HG03039 (cell line): ENCODE results near the gene HJURP.

Experiments
- ATAC-seq: cut with Tn5 transposase; IDR thresholded peaks from one replicate; pipeline ENCODE4 v1.9.1; 2021; ENCODE audit warnings: mild to moderate bottlenecking, moderate library complexity; ENCODE audit not compliant: unreplicated experiment

HJURP gene

DNA sequence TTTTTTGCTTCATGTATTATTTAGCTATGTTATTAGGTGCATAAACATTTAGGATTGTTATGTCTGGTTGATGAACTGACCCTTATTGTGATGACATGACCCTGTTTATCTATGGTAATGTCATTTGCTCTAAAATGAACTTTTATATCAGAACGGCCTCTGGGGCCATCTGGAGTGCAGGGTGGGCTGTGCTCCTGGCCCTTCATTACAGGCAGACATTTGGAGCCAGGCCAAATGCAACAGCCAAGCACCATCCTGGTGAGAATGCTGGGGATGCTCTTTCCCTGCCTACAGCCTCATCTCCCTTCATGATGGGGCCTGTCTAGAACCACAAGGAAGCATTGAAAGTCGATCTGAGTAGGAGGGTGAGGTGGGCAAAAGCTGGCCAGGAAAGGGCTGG lies 38.0 kb downstream of the HJURP start:
- ATAC-seq = no peak

DNA sequence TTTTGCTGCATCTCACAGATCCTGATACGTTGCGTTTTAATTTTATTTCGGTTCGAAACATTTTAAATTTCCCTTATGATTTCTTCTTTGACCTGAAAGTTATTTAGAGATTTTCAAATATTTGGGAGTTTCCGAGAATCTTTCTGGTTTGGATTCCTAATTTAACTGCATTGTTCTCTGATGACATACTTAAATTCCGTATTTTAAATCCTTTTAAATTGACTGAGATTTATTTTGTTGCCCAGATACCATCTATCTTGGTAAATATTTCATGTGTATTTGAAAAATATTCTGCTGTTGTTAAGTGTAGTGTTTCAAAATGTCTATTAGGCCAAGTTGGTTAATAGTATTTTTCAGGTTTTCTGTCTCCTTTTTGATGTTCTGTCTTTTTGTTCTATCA lies 38.5 kb downstream of the HJURP start:
- no peak for ATAC-seq

DNA sequence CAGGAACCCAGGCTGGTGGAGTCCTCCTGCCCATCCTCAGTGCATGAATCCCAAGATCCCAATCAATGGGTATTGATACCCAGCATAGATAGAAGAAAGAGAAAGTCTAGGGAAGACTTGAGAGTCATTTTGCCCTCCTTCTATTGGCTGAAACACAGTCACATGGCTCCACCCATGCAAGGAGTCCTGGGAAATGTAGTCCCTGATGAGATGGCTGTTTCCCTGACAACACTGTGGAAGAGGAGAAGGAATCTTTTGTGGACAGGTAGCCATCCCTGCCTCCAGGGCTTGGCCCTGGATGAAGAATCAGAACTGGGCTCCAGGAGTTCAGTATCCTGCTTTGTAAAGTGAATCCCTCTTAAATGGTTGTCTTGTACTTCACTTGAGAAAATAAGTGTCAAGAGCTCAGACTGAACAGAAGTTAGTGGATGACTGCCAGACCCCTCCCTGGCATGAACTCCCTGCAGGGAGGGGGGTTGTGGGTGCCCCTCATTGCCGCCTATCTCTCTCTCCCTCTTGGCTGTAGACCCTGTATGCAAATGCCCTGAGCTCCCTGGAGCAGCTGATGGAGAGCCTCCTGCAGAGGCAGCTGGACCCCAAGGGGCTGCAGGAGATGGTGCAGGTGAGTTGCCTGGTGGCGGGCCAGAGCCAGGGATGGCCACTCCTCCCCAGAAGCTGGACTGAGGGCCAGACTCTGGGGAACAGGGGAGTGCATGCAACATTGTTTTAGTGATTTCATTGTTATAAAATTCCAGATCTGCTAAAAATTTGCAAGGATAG lies 40.1 kb downstream of the HJURP start:
- no peak for ATAC-seq

DNA sequence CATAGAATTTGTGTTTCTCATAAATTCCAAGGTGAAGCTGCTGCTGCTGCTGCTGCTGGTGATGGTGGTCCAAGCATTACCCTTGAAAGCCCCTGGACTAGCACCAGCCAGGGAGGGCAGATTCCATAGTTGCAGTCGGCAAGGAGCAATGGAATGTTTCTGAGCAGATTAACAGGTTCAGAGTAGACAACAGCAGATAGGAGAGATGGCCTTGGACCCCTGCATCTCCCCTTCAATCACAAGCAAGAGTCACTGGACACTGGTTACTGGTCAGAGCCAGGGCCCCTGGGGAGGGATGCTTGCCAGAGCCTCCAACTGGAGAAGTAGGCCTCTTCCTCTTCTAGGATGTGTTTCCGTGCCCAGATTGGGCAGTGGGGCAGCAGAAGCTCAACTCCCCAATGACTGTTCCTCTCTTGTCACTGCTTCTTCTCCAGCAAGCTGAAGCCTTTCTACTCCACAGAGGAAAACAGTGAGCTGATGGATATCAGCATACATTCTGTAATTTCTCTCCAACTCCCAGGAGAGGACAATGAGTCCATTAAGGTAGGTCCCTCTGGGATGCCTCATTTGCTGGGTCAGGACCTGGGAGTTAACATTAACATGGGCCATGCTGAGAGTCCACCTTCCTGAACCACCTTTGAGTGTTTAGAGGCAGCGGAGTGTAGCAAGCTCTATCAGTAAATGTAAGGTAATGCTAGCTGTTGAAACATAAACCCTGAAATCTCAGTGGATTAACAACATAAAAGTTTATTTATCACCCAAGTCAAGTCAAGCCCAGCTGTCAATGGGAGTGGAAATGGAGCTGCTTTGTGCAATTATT lies 40.9 kb downstream of the HJURP start:
- no peak for ATAC-seq

DNA sequence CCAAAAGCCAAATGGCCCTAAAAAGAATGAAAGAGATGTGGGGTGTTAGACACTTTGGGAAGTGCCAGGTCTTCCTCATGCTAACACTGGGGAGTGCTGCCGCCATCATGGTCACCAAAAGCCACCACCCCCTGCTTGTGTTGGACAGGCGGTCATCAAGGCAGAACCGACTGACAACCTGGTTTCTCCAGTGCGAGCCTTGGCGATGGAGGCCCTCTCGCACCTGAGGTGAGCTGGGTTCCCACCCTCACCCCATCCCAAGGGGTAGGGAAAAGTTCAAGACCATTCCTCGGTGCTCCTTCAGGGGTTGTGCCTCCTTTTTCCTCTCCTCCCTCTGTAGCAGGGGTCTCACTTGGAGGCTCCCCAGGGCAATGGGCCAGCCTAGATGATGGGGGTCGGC lies 42.6 kb downstream of the HJURP start:
- no peak for ATAC-seq

DNA sequence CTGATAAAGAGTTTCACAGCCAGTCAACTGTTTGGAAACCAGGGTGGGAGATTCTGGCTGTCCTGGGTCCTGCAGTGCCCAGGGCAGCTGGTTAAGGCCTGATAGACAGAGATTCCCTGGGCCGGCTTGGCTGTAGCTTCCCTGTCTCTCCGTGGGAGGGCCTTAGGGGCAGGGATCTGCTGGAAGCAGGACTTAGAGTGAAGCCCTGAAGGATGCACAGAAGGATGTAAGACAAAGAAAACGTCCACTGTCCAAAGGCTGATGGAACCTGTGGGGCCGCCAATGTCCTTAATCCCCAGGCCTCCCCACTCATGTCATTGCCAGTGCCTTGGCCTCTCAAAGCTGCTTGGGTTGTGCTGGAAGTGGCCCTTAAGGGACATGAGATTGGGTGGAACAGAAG lies 43.2 kb downstream of the HJURP start:
- ATAC-seq = no peak

DNA sequence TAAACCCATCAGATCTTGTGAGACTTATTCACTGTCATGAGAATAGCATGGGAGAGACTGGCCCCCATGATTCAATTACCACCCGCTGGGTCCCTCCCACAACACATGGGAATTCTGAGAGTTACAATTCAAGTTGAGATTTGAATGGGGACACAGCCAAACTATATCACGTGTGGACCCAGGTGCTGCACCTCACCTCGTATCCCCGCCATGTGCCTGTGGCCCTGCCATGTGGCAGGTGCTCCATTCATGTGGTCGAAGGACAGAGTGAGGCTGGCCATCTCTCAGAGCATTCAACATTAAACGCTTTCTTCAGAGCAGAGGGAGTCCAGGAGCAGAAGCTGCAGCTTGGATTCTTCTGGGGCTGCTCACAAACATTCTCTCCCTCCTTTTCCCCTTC lies 44.0 kb downstream of the HJURP start:
- ATAC-seq = no peak

DNA sequence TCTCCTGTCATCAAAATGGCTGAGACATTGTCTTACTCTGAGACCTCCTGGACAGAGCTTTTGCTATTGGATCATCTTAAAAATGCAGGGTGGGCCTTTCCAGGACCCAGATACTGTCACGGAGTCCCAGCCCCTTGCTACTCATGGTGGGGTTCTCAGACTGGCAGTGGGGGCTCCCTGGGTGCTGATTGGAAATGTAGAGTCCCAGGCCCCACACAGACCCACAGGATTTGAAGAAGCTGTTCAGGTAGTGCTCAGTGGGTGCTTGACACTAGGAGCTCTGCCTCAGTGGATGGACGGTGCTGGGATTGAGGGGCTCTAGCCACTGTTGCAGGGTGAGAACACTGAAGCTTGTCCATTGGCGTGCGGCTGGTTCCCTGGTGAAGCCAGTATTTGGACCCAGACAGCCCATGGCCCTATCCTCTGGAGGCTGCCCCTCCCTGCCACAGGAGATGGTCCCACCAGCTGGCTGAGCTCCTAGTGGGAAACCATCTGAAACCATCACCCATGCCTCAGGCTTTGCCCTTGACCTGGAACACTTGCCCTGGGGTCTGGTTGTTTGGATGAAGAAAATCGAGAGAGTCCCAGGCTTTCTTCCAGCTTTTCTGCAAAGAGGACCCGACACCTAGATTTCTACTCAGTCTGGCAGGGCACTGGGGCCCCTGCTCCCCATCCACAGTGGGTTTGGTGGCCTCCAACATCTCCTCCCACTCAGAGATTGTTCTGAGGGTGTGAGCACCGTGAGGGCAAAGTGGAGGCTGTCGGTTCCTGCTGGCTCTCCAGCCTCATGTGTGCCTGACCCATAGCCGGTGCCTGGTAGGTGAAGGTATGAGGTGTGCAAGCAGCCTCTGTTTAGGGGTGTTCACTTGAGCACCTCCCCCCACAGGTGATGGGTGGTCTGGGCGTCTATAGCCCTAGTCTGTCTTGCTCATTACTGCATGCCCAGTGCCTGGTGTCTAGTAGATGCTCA lies 46.1 kb downstream of the HJURP start:
- ATAC-seq = no peak

DNA sequence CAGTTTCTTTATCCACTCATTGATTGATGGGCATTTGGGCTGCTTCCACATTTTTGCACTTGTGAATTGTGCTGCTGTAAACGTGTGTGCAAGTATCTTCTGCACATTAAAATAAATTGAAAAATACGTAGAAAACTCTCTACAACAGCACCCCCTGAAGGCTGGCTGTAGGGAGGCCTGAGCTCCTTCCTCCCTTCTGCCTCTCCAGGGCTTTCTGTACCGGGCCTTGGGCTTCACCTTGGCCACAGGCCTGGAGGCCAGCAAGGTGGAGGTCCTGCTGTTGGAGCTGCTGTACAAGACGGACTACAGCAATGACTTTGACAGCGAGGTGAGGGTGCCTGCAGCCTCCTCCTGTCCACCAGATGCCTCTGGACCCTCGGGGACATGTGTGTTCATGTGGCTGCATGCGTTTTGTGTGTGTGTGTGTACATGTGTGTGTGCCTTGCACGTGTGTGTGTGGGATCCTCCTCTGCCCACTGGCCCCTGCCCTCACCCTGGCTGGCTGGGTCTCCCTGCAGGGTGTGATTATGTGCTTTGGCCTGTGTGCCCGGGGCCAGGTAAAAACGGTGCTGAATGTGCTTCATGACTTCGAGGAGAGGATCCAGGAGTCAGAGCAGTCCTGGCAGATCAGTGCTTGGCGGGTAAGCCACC lies 47.0 kb downstream of the HJURP start:
- no peak for ATAC-seq

DNA sequence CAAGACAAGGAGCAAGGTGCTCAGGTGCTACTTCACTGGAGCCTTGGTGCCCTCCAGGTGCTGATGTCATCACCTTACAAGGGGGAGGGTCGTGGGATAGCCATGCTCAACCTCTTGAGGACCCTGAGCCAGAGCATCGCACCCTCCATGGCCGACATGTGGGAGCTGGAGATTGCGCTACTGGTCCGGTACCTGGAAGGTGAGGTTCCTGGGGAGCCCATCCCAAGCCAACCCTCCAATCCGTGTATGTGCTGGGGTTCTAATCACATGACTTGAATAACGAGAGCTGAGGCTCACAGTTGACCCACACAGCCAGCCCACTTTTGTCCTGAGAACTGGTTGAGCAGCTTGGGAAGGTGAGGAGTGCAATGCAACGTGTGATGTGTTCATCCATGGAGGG lies 50.3 kb downstream of the HJURP start:
- no peak for ATAC-seq

DNA sequence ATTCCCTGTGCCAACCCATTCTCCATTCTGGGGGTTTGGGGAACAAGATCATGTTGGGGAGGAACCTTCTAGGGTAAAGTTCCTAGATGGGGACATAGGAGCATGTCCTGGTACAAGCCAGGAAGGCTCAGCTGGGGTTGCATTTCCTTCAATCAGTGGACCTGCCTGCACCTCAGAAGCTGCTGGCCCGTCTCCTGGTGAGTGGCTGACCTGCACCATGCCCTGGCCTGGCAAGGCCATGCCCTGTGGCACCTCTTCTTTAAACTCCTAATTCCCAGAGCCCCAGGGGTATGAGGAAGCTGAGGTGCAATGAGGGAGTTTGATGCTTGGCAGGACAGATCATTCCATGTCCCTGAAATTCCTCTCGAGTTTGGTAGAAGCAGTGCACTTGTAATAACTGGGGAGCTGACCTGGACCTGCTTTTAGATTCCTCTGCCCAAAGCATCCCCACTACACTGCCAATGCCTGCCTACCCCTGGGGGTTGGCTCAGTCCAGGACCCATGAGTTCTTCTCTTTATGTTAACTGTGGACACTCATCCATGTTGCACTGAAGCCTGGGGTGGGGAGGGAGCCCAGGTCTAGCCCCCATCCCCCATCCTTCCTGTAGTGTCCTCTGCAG lies 50.9 kb downstream of the HJURP start:
- ATAC-seq = no peak

DNA sequence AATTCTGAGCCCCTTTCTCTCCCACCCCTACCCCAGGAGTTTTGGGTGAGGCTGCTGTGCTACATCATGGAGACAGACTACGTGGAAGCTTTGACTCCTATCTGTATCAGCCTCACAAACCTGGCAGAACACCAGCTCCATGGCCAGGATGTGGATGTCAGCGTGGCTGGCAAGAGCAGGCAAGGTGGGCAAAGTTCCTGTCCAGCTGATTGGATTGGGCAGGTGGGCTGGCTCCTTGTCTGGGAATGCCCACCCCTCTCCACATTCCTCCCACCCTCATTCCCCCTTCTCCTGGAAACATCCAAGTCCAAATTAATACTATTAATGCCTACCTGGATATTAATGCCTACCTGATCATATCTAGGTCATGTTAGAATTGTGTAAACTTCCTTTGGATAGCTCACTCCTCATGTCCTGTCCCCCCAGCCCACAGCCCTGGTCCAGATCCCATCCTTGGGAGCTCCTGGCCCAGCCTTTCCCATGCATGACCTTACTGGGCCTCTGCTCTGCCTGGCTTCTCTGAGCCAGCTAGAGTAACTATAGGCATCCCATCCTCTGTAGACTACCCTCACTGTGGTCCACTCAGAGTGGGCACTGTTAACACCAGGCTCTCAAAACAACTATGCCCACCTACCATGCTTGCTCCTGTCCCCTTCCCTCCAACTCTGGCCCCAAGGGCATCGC lies 52.1 kb downstream of the HJURP start:
- no peak for ATAC-seq

DNA sequence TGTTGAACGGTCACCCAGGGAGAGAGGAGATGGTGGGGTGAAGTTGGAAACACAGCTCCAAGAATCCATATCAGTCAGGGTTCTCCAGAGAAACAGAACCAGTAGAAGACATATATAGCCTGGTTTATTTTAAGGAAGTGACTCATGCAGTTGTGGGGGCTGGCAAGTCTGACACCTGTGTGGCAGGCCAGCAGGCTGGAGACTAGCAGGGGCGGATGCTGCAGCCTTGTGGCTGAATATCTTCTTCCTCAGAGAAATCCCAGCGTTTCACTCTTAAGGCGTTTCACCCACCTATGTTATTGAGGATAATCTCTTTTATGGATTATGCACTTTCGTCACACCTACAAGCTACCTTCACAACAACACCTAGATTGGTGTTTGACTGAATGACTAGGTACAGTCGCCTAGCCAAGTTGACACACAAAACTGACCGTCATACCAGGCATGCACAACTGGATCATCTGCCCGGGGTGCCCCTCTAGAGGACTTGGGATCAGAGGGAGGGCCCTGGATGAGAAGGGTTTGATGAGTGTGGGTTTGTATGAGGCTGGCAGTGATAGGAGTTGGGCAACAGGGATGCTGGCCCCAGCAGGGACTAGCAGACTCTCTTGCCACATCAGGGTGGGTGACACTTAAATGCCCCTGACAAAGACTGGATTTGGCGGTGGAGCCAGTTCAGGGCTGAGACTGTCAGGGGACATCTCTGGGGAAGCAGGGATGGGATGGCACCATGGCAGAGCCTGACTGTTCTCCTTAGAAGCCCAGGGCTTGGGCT lies 52.8 kb downstream of the HJURP start:
- no peak for ATAC-seq

DNA sequence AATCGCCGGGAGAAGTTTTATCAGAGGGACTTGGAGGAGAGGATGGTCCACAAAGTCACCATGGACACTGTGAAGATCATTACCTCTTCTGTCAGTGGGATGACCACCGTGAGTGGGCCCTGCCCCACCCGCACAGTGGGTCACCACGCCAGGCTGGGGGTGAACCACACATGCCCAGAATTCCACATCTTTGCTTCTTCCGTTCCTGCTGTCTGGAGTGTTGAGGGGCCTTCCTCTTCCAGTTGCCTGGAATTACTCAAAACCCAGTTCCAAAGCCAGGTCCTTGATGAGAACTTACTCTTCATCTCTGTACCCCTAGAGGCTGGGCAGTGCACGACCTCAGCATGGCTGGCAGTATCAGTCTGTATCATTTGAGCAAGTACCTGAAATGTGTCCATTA lies 54.1 kb downstream of the HJURP start:
- ATAC-seq = no peak

DNA sequence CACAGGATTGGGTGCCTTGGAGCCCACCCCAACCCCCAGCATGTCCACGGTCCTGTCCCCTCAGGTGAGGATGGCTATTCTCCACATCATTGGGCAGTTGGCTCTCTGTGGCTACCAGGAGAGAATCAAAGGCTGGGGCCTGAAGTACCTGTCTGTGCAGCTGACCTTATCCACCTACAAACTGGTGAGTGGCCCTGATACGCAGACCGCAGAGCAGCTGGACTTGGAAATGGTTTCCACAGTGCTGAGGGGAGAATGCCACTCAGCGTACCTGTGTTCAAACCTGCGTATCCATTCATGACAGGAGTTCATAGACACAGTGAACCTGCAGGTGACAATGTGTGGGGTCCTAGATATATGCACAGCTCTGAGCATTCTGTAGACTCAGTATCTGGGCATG lies 54.6 kb downstream of the HJURP start:
- no peak for ATAC-seq

DNA sequence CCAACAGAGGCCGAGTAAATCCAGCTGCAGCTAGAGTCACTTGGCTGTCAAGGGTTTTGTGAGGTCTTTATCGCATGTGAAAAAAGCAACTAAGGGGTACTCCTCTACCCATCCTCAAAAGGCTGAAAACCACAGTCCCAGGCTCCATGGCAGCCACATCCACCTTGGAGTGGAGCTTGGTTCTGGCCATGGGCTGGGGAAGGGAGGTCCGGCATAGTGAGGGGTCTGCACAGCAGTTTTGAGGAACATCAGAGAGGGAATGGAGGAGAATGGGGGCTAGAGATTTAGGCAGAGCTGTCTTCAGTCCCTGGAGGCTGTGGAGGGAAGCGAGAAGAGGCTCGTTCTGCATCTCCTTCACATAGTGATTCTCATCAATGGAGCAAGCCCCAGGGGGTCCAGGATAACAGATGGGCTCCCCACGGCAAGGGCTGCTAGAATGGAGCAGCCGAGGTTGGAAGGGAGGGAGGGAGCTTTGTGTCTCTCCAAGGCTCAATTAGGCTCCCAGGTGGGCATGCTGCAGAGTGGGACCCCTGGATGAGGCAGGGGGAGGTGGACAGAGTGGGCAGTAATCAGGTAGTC lies 55.2 kb downstream of the HJURP start:
- ATAC-seq = no peak

DNA sequence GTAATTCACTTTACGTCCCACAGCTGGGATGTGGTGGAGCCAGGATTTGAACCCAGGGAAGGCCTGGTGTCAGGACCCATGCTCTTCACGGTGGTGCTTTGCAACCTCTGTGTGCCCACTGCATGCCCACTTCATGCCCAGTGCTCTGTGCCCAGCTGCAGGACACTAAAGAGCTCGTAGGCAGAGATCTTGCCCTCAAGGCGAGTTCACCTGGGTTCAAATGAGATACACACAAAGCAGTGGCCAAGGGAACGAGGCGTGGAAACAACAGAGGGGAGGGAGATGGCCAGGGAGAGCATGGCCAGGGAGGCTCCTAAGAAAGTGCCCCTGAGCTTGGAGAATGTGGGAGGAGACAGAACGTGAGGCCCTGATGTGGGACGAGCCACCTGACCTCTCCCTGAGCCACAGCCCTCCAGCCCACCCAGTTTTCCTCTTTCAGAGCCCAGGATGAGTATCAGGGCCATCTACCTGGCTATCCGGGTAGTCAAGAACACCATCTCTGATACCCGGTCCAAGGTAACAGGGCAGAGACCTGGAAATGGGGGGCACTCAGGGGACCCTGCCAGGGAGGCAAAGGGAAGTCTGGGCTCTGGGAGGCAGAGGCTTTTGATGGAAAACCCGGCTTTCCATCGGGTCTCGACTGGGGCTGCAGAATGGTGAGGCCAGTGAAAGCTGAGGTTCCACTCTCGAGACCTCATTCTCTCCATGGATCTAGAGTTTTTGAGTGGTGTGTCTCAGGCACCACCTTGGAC lies 55.8 kb downstream of the HJURP start:
- ATAC-seq = no peak

DNA sequence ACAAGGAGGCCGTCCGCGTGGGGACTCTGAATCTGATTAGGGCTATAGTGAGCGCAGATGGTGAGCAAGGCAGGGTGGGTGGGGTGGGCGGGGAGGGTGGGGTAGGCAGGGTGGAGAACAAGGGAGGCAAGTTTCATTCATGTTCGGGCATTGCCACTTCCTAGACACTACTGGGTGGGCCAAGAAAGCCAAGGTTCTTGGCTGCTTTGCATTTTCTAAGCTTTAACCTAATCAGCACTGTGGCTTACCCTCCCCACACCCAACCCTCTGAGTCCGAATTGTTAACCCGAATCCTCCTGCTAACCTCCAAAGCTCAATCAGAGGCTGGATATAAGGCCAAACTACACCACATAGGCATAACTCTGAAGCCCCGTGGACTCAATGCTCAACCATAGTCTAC lies 58.1 kb downstream of the HJURP start:
- ATAC-seq = no peak
